ENCODE measurements around the gene ENTPD3.

- TF ChIP-seq, protein P1, sequence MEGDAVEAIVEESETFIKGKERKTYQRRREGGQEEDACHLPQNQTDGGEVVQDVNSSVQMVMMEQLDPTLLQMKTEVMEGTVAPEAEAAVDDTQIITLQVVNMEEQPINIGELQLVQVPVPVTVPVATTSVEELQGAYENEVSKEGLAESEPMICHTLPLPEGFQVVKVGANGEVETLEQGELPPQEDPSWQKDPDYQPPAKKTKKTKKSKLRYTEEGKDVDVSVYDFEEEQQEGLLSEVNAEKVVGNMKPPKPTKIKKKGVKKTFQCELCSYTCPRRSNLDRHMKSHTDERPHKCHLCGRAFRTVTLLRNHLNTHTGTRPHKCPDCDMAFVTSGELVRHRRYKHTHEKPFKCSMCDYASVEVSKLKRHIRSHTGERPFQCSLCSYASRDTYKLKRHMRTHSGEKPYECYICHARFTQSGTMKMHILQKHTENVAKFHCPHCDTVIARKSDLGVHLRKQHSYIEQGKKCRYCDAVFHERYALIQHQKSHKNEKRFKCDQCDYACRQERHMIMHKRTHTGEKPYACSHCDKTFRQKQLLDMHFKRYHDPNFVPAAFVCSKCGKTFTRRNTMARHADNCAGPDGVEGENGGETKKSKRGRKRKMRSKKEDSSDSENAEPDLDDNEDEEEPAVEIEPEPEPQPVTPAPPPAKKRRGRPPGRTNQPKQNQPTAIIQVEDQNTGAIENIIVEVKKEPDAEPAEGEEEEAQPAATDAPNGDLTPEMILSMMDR (IDR thresholded peaks at IDR 0.05) = no peak
- no peak for TF ChIP-seq EP300 (IDR thresholded peaks at IDR 0.05)
Measured at GRCh38 chr3:40363674-40364073, 23.3 kb upstream of the ENTPD3 start.
